ENCODE data around the gene CPT2.

The CPT2 gene

DNA sequence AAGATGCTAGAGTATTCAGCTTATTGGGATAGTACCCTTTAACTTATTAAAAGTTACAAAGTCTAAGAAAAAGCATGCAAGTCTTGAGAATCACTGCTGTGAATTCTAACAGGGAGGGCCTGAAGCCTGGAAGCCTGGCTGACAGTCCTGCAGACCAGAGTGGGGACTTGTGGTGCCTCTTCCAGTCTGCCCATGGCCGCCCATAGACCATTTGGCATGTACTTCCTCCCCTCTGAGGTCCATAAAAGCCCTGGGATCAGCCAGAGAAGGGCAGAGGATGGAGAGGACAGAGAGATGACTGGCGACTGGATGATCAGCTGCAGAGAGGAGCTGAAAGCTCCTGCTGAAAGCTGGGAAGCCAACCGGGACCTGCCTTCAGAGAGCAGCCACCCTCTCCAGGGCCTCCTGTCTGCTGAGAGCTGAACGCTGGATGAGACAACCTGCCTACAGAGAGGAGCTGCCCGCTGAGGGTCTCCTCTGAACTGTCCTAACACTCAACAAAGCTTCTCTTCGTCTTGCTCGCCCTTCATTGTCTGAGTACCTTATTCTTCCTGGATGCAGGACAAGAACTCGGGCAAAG is 41.7 kb upstream of the CPT2 start:
- no peaks in the 10 kb centered on the region for H3K36me3 ChIP-seq (ENCODE audit: control insufficient read depth in 2 of 2, insufficient read depth in 1 of 2, low read length in 2 of 2)
- ChIA-PET POLR2A (no interaction called here), CTCF (interaction anchor here (0.9 kb wide), 1 partner anchor 26 kb away, joined by 3 read pairs; no protein-coding TSS in a partner anchor)
- H3K9me3 ChIP-seq (ENCODE audit: control insufficient read depth, insufficient read depth, low read depth, low read length) = no peaks in the 10 kb centered on the region
- H3K27ac ChIP-seq (ENCODE audit: extremely low read depth, low read depth, low read length) = no peak overlapping the region
- no peaks in the 10 kb centered on the region for H3K4me1 ChIP-seq (ENCODE audit: control insufficient read depth, insufficient read depth, low read length)
- no peak overlapping the region for H3K4me3 ChIP-seq (ENCODE audit: low read depth, low read length)
- TF ChIP-seq ZNF274 (IDR thresholded peaks at IDR 0.05; ENCODE audit: low read length) = no peak
- no peak for TF ChIP-seq ZNF274 (tag by site-specific recombination; IDR thresholded peaks at IDR 0.05; ENCODE audit: borderline replicate concordance)
- no peak for TF ChIP-seq ZNF138 (tag by site-specific recombination; IDR thresholded peaks at IDR 0.05; ENCODE audit: borderline replicate concordance)
- TF ChIP-seq ZNF426 (tag by site-specific recombination; IDR thresholded peaks at IDR 0.05) = no peak
- TF ChIP-seq ZNF843 (tag by site-specific recombination; IDR thresholded peaks at IDR 0.05) = no peak
- no peak for TF ChIP-seq HOXC10 (CRISPR knock-in tag; IDR thresholded peaks at IDR 0.05)

GRCh38 chr1:53155534-53155933 is 41.1 kb upstream of the CPT2 start:
- no peaks in the 10 kb centered on the region for H3K36me3 ChIP-seq (ENCODE audit: control insufficient read depth in 2 of 2, insufficient read depth in 1 of 2, low read length in 2 of 2)
- POLR2A ChIA-PET = no interaction called here
- no peak overlapping the region for H3K4me3 ChIP-seq (ENCODE audit: low read depth, low read length)
- TF ChIP-seq ZNF398 (tag by site-specific recombination; IDR thresholded peaks at IDR 0.05) = no peak
- no peak for TF ChIP-seq HOXD13 (CRISPR knock-in tag; IDR thresholded peaks at IDR 0.05; ENCODE audit: borderline replicate concordance)
- TF ChIP-seq ZNF10 (tag by site-specific recombination; IDR thresholded peaks at IDR 0.05) = peak; percentile 63; the same call in 1 of the 2 replicates
- no peak for TF ChIP-seq ZNF354C (tag by site-specific recombination; IDR thresholded peaks at IDR 0.05; ENCODE audit: borderline replicate concordance, low read depth)
- no peaks in the 10 kb centered on the region for H3K4me1 ChIP-seq (ENCODE audit: control insufficient read depth, insufficient read depth, low read length)
- H3K9me3 ChIP-seq (ENCODE audit: control insufficient read depth, insufficient read depth, low read depth, low read length) = no peaks in the 10 kb centered on the region
- CTCF ChIA-PET = interaction anchor here (0.9 kb wide), 1 partner anchor 25 kb away, joined by 3 read pairs; no protein-coding TSS in a partner anchor
- no peak overlapping the region for H3K27ac ChIP-seq (ENCODE audit: extremely low read depth, low read depth, low read length)

DNA sequence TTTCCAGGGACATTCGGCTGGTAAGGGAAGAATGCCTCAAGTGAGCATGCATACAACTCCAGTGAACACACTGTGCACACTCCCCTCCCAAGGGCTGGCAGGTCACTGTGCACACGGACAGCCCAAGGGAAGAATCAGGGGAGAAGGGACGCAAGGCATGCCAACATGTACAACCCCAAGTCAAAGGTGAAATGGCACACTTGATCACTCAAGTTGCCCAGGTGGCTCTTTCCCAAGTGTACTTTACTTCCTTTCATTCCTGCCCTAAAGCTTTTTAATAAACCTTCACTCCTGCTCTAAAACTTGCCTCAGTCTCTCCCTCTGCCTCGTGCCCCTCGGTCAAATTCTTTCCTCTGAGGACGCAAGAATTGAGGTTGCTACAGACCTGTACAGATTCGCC is 40.7 kb upstream of the CPT2 start:
- ChIA-PET CTCF (no interaction called here), POLR2A (no interaction called here)
- Histone ChIP-seq H3K36me3 (ENCODE audit: control insufficient read depth in 2 of 2, insufficient read depth in 1 of 2, low read length in 2 of 2) (no peaks in the 10 kb centered on the region), H3K27ac (ENCODE audit: extremely low read depth, low read depth, low read length) (no peak overlapping the region), H3K4me3 (ENCODE audit: low read depth, low read length) (no peak overlapping the region), H3K4me1 (ENCODE audit: control insufficient read depth, insufficient read depth, low read length) (no peaks in the 10 kb centered on the region), H3K9me3 (ENCODE audit: control insufficient read depth, insufficient read depth, low read depth, low read length) (no peaks in the 10 kb centered on the region)
- TF ChIP-seq ZNF701 (tag by site-specific recombination; IDR thresholded peaks at IDR 0.05) = no peak
- TF ChIP-seq ZNF341 (tag by site-specific recombination; IDR thresholded peaks at IDR 0.05; ENCODE audit: low read depth) = no peak
- no peak for TF ChIP-seq TSHZ1 (tag by site-specific recombination; IDR thresholded peaks at IDR 0.05; ENCODE audit: borderline replicate concordance)
- no peak for TF ChIP-seq ZBTB49 (tag by site-specific recombination; IDR thresholded peaks at IDR 0.05; ENCODE audit: low read depth)
- no peak for TF ChIP-seq ZNF571 (tag by site-specific recombination; IDR thresholded peaks at IDR 0.05)
- TF ChIP-seq, protein P1, sequence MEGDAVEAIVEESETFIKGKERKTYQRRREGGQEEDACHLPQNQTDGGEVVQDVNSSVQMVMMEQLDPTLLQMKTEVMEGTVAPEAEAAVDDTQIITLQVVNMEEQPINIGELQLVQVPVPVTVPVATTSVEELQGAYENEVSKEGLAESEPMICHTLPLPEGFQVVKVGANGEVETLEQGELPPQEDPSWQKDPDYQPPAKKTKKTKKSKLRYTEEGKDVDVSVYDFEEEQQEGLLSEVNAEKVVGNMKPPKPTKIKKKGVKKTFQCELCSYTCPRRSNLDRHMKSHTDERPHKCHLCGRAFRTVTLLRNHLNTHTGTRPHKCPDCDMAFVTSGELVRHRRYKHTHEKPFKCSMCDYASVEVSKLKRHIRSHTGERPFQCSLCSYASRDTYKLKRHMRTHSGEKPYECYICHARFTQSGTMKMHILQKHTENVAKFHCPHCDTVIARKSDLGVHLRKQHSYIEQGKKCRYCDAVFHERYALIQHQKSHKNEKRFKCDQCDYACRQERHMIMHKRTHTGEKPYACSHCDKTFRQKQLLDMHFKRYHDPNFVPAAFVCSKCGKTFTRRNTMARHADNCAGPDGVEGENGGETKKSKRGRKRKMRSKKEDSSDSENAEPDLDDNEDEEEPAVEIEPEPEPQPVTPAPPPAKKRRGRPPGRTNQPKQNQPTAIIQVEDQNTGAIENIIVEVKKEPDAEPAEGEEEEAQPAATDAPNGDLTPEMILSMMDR (tag by site-specific recombination; IDR thresholded peaks at IDR 0.05) = no peak
- no peak for TF ChIP-seq SETDB1 (IDR thresholded peaks at IDR 0.05; ENCODE audit: insufficient read length, low read length)
- no peak for TF ChIP-seq ZNF610 (tag by site-specific recombination; IDR thresholded peaks at IDR 0.05; ENCODE audit: borderline replicate concordance)
- no peak for TF ChIP-seq ZNF747 (tag by site-specific recombination; IDR thresholded peaks at IDR 0.05)
- no peak for TF ChIP-seq ZNF426 (tag by site-specific recombination; IDR thresholded peaks at IDR 0.05)
